Fibroblast of the aortic adventitia (primary cell): ENCODE measurements around the gene DRAM1. TPM values are rescaled to one million over a fixed set of nuclear protein-coding genes. Genes with fewer than 3 reads are reported as not detected.

Experiments
- DNase-seq: peaks from one replicate; pipeline ENCODE4 v3.0.0-alpha.2; 2010; ENCODE audit warnings: low read depth
- H3K4me3 ChIP-seq: 2 replicates; pipeline ENCODE4 v1.5.1; 2011; ENCODE audit warnings: low read depth, mild to moderate bottlenecking, control low read depth, low read length, moderate library complexity
- CTCF ChIP-seq: IDR thresholded peaks from 2 replicates; pipeline ENCODE4 v1.5.1; 2011; ENCODE audit warnings: mild to moderate bottlenecking, low read length, control low read depth, inconsistent platforms; ENCODE audit not compliant: insufficient read depth
- total RNA-seq: library from RNA; depleted of rRNA; stranded (reverse); fragments of >200 nt; gene quantifications from 2 replicates; pipeline ENCODE4 v1.2.3, GENCODE V29; 2012; ENCODE audit warnings: low replicate concordance

The DRAM1 gene
- 18.1 and 41.5 TPM in 2 replicates for total RNA-seq

DNA sequence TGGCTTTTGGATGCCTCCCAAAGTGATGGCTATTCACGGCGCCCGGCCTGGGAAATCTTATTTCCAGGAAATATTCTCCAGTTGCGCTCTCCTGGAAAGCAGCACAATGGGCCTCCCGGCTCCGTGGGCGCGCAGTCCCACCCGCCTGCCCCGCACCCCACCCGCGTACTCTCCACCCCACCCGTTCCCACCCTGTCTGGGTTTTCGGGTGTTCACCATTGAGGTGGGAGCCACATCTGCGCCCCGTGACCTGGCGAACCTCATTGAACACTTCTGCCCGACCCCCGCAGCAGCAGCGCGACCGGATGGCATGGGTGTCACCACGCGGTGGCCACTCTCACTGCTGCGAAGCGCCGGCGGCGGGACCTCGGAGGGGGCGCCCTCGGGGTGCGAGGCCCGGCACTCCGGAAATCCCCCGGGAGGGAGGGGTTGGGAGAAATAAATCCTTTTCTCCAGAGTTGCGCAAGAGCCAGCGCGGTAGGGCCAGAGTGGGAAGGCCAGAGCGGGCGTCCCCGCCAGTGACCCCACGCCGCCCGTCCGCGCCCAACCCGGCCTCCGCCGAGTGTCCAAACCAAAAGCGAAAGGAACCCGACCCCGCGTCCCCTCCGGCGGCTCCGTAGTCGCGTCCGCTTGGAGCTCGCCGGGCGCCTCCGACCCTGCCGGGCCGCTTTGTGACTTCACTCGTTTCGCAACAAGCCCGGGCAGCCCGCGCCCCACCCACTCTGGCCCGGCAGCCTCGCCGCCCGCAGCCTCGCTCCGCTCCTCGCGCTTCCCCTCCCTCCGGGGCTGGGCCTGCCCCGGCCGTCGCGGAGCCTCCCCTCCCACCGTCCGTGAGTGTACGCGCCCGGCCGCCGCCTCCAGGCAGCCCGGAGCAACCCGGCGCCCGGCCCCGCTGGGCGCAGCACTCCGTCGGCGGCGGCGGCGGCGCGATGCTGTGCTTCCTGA lies at the start of gene DRAM1:
DRAM1 (plus strand) TSS at position 720 of the 945 bp plus-strand sequence; CDS start at position 930, 210 bp downstream.
- no peak for TF ChIP-seq CTCF
- DNase-seq, result peak; percentile 88

DNA sequence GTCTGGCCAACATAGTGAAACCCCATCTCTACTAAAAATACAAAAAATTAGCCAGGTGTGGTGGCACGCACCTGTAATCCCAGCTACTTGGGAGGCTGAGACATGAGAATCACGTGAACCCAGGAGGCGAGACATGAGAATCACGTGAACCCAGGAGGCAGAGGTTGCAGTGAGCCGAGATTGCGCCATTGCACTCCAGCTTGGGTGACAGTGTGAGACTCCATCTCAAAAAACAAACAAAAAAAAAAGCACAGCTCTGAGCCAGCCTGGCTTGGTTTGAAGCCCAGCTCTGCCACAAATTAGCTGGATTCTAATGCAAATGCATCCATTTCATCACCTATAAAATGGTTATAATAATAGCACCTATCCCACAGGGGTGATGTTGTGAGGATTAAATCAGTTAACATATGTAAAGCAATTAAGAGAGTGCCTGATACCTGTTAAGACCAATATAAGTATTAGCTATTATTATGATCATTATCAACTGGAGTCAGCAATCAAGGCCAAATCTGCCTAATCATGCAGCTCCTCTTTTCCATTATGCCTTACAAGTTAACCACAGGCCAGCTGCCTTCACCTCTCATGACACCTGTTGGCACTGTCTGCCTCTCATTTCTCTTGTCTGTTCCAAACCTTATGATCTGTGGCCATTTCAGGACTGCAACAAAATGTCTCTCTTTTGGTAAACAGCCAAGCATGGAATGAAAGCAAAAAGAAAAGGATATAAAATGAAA lies 48.8 kb upstream of the DRAM1 start:
- DNase-seq, result no peak
- TF ChIP-seq CTCF, result no peak
- H3K4me3 ChIP-seq, result no peak overlapping the region

More for the DNA sequence above, at the start of gene DRAM1:
- H3K4me3 ChIP-seq, result peak within 1 kb of the TSS; percentile 95

DNA sequence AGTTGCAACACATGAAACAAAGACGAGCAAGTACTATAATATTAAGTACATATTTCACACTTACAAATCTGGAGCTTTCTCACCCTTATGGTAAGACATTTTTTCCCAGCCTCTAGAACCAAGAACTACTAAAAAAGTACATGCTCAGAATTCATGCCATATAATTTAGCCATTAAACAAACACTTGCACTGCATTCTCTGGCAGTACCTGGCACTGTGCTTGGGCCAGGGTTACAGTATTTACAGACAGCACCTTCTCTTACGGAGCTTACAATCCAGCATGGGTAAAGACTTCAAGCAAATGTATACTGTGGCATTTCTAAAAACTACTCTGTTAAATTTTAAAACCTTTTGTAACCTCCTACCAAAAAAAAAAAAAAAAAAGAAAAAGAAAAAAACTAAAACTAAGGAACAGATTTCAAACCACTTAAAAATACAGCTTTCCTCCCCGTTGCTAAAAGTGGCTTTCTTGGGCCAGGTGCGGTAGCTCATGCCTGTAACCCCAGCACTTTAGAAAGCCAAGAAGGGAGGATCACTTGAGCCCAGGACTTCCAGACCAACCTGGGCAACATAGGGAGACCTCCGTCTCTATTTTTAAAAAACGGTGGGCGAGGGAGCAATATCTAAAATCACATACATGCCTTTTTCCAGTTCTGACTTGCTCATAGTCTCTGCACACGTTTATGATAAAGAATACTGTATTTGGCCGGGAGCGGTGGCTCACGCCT lies 47.6 kb upstream of the DRAM1 start:
- DNase-seq, result peak; percentile 12

DNA sequence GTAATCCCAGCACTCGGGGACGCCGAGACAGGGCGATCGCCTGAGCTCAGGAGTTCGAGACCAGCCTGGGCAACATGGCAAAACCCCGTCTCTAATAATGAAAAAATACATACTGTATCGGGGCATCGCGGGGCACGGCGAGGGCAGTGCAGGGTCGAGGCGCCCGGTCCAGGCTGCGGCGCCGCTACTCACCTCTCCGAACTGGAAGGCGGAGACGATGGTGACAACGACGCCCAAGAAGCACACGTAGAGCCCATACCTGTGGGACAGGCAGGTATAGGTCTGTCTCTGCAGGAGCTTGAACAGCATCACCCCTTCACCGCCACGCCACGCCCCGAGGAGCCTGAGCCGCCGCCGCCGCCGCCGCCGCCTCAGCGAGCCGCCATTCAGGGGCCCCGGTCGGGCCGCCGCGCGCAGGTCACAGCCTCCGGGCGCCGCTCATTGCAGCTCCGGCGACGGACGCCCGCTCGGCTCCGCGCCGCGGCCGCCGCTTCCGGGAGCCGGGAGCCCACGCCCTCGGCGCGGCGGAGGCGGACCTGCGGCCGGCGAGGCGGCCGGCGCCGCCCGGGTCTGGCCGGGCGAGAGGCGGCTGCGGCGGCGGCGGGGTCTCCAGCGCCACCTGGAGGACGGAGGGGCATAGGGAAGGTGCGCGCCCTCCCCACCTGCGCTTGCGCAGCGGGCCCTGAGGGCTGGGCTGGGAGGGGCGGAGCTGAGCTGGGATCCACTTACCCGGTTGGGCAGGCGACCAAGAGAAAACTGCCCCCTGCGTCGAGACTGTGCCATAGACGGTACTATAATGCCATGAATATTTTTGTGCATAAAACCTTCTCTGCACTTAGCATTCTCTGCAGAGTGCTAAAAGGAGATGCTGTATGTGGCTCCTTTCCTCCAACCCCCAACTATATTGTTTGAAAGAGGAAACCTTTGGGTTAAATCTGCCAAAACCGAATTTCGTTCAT lies 46.7 kb upstream of the DRAM1 start, which contains the start of gene GNPTAB:
GNPTAB (minus strand) TSS at position 593 of the 959 bp plus-strand sequence; CDS start at position 309, 284 bp downstream.
- peak; percentile 87 for DNase-seq
- TF ChIP-seq CTCF, result peak; percentile 68

More for the DNA sequence above, 47.6 kb upstream of the DRAM1 start:
- peak overlapping the region; percentile 98 for H3K4me3 ChIP-seq
- no peak for TF ChIP-seq CTCF

GRCh38 chr12:101832030-101832429 lies 45.4 kb upstream of the DRAM1 start:
- DNase-seq, result peak; percentile 38
- TF ChIP-seq CTCF, result no peak
- H3K4me3 ChIP-seq, result no peak overlapping the region

More for the DNA sequence above, 46.7 kb upstream of the DRAM1 start, which contains the start of gene GNPTAB:
- H3K4me3 ChIP-seq, result peak within 1 kb of the TSS; percentile 98
